HG02884 (cell line): ENCODE measurements around the gene INAFM2.

ENCODE experiments used
- ATAC-seq: cut with Tn5 transposase; IDR thresholded peaks from one replicate; pipeline ENCODE4 v1.9.1; 2021; ENCODE audit warnings: mild to moderate bottlenecking, moderate library complexity; ENCODE audit not compliant: unreplicated experiment

The INAFM2 gene

DNA sequence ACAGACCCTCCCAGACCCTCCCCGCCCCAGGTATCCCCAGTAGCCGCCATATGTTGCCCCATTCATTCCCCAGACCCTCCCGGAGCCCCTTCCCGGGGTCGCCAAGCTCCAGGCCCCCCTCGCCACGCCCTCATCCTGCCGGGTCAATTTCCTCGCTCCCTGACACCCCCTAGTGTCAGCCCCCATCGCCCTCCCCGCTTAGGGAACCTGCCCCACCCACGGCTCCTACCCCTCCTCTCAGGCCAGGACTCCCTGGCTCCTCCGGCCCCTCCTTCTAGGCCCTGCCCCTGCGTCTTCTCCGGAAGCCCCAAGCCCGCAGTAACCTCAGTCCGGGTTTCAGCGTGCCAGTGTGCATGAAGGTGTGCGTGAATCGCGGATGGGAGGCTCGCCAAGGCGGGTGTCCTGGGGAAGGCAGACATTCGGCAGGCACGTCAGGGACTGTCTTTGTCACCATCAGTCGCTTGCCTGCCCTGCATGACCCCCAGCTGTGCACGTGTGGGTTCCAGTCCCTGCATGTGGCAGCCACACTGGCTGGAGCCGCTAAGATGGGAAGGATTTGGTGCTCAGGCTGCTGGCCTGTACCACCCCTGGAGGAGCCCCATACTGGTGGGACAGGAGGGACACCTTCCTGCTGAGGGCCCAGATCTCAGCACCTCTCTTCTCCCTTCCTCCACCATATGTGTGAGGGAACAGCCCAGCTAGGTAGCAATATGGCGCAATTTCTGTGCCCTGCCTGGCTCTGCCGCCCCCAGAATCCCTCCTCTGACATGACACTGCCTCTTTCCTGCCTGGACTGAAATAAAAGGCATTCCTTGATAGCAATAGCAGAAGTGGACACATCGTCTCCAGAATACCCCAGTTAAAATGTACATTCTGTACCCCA lies 35.2 kb downstream of the INAFM2 start:
- no peak for ATAC-seq

DNA sequence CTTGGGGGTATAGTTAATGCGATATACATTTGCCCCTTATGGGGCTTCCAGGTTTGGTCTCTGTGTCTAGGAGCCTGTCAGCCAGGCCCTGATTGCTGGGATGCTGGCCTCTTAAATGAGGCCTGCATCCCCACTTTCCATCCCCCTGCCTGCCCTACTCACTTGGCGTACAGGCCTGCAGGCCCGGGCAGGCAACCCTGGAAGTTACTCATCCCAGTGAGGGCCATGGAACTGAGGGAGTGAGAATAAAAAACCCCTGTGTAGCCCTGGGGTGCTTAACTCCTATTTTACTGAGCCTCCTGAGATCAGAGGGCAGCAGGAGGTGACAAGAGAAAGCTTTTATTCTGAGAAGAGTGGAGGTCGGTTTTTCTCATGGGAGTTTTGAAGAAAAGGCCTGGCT lies 36.5 kb downstream of the INAFM2 start:
- ATAC-seq = no peak

DNA sequence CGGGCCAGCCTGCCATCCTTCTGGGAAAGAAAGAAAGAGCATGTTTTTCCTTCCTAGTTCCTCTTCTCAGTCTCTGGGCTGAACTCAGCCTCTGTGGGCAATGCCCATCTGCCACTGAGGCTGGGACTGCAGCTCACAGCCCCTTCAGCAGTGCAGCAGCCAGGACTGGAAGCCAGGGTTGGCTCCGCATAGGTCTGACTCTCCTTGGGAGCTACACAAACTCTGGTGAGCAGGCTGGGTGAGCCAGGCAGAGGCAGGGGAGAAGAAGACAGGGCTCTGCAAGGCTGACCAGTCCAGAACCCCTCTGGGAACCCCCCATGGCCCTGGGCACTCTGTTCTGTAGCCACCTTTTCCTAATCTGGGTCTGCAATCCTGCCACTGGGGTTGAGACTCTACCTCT lies 38.1 kb downstream of the INAFM2 start:
- no peak for ATAC-seq

DNA sequence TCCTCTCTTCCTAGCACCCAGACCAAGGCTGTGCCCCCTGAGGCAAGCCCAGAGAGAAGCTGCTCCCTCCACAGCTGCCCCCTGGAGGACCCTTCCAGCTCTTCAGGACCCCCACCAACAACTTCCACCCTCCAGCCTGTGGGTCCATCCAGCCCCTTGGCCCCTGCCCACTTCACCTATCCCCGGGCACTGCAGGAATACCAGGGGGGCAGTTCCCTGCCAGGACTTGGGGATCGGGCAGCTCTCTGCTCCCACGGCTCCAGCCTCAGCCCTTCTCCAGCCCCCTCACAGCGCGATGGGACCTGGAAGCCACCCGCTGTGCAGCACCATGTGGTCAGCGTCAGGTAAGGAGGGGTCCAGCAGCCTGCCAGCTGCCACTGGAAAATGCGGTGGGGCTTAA lies 40.1 kb downstream of the INAFM2 start:
- no peak for ATAC-seq

DNA sequence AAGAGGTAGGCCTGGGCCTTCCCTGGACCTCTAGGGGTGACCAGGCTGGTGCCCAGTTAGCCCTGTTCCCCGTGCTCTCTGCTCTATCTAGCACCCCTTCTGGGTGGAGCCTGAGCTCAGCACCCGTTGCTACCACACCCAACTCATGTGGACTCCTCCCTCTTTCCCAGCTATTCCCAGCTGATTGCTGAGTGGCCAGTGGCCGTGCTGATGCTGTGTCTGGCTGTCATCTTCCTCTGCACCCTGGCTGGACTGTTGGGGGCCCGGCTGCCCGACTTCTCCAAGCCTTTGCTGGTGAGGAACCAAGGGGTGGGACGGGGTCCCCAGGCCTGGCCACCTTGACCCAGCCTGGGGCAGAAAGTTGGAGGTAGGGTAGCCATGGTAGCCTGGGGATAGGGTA lies 40.8 kb downstream of the INAFM2 start:
- ATAC-seq = no peak

DNA sequence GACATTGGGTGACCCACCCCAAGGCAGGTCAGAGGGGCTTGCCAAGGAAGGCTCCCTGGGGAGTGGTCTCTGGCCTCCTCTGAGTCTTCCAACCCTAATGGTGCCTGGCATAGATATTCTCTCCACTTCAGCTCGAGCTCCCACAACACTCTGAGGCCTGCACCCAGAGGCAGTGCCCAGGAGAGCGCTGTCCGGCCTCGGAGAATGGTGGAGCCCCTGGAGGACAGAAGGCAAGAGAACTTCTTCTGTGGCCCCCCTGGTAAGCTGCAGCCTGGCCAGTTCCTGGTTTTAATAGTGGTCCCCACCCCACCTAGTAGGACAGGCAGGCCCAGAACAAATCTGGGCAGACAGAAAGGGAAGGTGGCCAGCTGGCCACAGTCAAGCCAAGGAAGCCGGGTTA lies 41.5 kb downstream of the INAFM2 start:
- ATAC-seq = no peak

DNA sequence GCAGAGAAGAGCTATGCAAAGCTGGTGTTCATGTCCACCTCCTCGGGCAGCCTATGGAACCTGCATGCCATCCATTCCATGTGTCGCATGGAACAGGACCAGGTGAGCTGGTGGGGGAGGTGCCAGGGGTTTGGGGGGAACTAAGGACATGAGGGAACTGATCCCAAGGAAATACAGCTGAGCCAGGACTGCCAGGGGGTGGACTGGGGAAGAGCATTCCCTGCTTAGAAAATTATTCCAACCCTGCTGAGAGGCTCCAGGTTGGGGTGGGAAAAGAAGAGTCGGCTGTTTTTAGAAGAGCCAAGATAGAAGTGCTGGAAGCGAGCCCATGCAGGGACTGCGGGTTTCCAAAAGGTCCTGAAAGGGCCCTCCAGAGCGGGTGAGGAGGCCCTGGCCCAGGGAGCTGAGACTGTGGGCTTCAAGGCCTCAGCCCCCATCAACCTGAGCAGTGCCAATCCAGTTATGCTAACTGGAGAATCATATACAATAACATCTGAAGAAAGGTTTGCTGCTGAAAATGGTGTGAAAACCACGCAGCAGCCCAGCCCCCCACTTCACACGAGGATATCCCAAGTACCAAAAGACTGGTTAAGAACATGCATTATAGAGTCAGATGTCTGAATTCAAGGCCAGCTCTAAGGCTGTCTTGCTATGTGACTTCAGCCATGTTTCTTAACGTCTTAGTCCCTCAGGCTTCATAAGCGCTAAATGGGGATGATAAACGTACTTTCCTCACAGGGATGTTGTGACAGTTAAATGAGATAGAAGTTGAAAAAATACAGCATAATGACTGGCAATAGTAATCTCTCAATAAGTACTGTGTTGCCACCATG lies 42.3 kb downstream of the INAFM2 start:
- no peak for ATAC-seq

DNA sequence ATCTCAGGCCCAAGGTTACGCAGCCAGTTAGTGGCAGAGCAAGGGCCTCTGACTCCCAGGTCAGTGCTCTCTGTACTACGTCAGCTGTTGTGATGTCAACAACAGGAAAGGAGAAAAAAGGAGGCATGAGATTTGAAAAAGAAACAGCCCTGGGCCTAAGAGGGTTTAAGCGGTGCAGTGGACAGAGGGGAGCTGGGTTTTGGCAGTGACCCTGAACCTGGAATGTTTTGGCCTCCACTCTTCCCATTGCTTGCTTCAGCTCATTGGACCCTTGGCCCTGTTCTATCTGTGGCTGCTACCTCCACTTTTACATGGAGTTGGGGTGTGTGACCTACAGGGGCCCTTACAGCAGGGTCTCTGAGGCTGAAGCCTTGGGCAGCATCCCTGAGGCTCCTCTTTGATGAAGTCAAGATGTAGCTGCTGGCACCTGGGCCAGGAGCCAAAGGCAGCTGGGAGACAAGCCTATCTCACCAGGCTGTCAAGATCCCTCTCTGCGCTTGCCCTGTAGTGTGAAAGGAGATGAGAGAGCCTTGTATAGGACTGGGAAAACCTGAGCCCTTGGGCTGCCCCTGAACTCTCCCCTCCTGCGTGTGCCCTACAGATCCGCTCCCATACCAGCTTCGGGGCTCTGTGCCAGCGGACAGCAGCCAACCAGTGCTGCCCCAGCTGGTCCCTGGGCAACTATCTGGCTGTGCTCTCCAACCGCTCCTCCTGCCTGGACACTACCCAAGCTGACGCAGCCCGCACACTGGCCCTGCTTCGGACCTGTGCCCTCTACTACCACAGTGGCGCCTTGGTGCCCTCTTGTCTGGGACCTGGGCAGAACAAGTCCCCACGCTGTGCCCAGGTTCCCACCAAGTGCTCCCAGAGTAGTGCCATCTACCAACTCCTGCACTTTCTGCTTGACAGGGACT lies 43.2 kb downstream of the INAFM2 start:
- ATAC-seq = no peak

DNA sequence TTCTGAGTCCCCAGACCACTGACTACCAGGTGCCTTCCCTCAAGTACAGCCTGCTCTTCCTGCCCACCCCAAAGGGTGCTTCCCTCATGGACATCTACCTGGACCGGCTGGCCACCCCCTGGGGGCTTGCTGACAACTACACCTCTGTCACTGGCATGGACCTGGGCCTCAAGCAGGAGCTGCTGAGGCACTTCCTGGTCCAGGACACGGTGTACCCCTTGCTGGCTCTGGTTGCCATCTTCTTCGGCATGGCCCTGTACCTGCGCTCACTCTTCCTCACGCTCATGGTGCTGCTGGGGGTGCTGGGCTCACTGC lies 43.8 kb downstream of the INAFM2 start:
- ATAC-seq = no peak

DNA sequence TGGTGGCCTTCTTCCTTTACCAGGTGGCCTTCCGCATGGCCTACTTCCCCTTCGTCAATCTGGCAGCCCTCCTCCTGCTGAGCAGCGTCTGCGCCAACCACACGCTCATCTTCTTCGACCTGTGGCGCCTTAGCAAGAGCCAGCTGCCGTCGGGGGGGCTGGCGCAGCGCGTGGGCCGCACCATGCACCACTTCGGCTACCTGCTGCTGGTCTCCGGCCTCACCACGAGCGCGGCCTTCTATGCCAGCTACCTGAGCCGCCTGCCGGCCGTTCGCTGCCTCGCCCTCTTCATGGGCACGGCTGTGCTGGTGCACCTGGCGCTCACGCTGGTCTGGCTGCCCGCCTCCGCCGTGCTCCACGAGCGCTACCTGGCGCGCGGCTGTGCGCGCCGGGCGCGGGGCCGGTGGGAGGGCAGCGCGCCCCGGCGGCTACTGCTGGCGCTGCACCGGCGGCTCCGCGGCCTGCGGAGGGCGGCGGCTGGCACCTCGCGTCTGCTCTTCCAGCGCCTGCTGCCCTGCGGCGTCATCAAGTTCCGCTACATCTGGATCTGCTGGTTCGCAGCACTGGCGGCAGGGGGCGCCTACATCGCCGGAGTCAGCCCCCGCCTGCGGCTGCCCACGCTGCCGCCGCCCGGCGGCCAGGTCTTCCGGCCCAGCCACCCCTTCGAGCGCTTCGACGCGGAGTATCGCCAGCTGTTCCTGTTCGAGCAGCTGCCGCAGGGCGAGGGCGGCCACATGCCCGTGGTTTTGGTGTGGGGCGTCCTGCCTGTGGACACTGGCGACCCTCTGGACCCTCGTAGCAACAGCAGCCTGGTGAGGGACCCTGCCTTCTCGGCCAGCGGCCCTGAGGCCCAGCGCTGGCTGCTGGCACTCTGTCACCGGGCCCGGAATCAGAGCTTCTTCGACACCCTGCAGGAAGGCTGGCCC lies 44.5 kb downstream of the INAFM2 start:
- peak; percentile 84 for ATAC-seq

DNA sequence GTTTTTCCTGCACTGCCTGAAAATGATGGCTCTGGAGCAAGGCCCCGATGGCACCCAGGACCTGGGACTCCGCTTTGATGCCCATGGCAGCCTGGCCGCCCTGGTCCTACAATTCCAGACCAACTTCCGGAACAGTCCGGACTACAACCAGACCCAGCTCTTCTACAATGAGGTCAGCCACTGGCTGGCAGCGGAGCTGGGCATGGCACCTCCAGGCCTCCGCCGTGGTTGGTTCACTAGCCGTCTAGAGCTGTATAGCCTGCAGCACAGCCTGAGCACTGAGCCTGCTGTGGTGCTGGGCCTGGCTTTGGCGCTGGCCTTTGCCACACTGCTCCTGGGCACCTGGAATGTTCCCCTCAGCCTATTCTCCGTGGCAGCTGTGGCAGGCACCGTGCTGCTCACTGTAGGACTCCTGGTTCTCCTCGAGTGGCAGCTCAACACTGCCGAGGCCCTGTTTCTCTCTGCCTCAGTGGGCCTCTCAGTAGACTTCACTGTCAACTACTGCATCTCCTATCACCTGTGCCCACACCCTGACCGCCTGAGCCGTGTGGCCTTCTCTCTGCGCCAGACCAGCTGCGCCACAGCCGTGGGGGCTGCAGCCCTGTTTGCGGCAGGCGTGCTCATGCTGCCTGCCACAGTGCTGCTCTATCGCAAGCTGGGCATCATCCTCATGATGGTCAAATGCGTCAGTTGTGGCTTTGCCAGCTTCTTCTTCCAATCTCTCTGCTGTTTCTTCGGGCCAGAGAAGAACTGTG lies 45.4 kb downstream of the INAFM2 start:
- ATAC-seq = no peak

DNA sequence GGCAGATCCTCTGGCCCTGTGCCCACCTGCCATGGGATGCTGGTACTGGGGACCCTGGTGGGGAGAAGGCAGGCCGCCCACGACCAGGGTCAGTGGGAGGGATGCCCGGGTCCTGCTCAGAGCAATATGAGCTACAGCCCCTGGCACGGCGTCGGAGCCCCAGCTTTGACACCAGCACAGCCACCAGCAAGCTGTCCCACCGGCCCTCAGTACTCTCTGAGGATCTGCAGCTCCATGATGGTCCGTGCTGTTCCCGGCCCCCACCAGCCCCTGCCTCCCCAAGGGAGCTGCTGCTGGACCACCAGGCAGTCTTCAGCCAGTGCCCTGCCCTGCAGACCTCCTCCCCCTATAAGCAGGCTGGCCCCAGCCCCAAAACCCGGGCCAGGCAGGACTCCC lies 46.0 kb downstream of the INAFM2 start:
- no peak for ATAC-seq

DNA sequence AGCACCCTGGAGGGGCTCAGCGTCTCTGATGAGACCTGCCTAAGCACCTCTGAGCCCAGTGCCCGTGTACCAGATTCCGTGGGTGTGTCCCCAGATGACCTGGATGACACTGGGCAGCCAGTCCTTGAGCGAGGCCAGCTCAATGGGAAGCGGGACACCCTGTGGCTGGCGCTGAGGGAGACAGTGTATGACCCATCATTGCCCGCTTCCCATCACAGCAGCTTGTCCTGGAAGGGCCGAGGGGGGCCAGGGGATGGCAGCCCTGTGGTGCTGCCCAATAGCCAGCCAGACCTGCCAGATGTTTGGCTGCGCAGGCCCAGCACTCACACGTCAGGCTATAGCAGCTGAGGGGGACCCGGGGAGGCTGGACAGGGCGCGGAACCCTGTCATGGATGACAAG lies 46.5 kb downstream of the INAFM2 start:
- ATAC-seq = no peak

DNA sequence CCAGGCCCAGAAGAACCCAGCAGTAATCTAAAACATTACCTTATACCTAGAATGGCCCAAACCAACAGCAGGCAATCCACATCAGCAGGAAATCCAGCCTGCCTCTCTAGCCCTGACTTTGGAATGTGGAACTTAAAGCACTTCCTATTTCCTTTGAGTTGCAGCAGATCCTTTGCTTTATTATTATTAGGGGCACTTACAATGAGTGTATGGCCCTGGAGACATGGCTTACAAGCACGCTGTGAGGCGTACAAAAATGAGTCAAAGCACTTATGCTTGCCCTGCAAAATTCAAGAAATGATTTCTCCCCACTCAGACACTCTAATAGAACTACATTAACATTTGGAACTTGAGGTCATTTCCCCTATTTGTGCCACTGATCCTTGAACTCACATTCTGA lies 49.5 kb downstream of the INAFM2 start:
- no peak for ATAC-seq
